Tibial artery (tissue), 4 donors: ENCODE data around the gene BAZ2B.

Source experiments
- DNase-seq, 2 donors: peaks; one replicate each; pipeline ENCODE4 v3.0.0-alpha.2; 2019
- H3K27ac ChIP-seq, 2 donors: fragments of 200-600 bp; sonication (generic) in 1 of 2; 1 replicate in 1 of 2; 2 replicates in 1 of 2; pipeline ENCODE4 v1.5.1; 2018 to 2019; ENCODE audit warnings: mild to moderate bottlenecking in 1 of 2
- H3K27me3 ChIP-seq, 2 donors: fragments of 200-600 bp; sonication (generic) in 1 of 2; one replicate each; pipeline versions ENCODE4 v1.5.1 to v1.6.0; 2016 to 2019
- H3K36me3 ChIP-seq, 3 donors: fragments of 200-600 bp; sonication (generic) in 2 of 3; one replicate each; pipeline ENCODE4 v1.5.1; 2016 to 2019; ENCODE audit warnings: mild to moderate bottlenecking in 2 of 3
- H3K4me1 ChIP-seq, 4 donors: fragments of 200-600 bp; sonication (generic) in 2 of 4; 1 replicate in 3 of 4; 2 replicates in 1 of 4; pipeline ENCODE4 v1.5.1; 2016 to 2019
- H3K4me3 ChIP-seq, 2 donors: fragments of 200-600 bp; sonication (generic) in 1 of 2; 1 replicate in 1 of 2; 2 replicates in 1 of 2; pipeline ENCODE4 v1.5.1; 2018 to 2019; ENCODE audit warnings: mild to moderate bottlenecking in 2 of 2
- H3K9me3 ChIP-seq, 3 donors: fragments of 200-600 bp; sonication (generic) in 1 of 3; one replicate each; pipeline ENCODE4 v1.5.1; 2016 to 2019
- intact Hi-C: fragments of 100-400 bp; cut with DNase I; formaldehyde crosslinking; loops from one replicate; pipeline ENCODE4 v1.15.0; 2023; ENCODE audit warnings: low total_unique reads
- TF ChIP-seq, protein P1 (sequence below), 2 experiments: fragments of 200-600 bp in 1 of 2; fragments of 450-650 bp in 1 of 2; IDR thresholded peaks; one replicate each; pipeline ENCODE4 v1.5.1; 2017 to 2019; ENCODE audit warnings: antibody characterized with exemption in 2 of 2, mild to moderate bottlenecking in 1 of 2, moderate library complexity in 1 of 2

The BAZ2B gene

DNA sequence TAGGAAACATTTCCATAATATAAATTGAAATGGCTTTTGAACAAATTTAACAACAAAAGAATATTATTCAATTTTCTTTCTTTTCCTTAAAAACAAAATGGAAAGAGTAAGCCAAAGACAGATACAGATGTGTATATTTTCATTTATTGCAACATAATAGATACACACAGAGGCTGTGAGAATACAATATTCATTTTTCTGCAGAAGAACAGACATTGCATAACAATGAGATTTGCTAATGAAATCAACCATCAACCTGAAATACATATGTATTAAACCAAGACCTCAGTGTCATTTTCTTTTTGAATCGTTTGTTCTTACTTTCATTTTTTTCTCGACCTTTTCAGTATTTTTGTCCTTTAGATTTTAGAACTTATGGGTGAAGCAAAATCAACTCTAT, 95.1 kb downstream of the BAZ2B start:
- Histone ChIP-seq H3K36me3 (no peaks in the 10 kb centered on the region), H3K4me1 (peaks cover 0 to 23% (median 2%) of the 10 kb centered on the region in 4 donors), H3K27me3 (no peaks in the 10 kb centered on the region), H3K27ac (no peak overlapping the region), H3K9me3 (no peaks in the 10 kb centered on the region), H3K4me3 (no peak overlapping the region)
- no peak for DNase-seq
- intact Hi-C loops = no loop called here
- TF ChIP-seq, protein P1, sequence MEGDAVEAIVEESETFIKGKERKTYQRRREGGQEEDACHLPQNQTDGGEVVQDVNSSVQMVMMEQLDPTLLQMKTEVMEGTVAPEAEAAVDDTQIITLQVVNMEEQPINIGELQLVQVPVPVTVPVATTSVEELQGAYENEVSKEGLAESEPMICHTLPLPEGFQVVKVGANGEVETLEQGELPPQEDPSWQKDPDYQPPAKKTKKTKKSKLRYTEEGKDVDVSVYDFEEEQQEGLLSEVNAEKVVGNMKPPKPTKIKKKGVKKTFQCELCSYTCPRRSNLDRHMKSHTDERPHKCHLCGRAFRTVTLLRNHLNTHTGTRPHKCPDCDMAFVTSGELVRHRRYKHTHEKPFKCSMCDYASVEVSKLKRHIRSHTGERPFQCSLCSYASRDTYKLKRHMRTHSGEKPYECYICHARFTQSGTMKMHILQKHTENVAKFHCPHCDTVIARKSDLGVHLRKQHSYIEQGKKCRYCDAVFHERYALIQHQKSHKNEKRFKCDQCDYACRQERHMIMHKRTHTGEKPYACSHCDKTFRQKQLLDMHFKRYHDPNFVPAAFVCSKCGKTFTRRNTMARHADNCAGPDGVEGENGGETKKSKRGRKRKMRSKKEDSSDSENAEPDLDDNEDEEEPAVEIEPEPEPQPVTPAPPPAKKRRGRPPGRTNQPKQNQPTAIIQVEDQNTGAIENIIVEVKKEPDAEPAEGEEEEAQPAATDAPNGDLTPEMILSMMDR (IDR thresholded peaks at IDR 0.05) = no peak

DNA sequence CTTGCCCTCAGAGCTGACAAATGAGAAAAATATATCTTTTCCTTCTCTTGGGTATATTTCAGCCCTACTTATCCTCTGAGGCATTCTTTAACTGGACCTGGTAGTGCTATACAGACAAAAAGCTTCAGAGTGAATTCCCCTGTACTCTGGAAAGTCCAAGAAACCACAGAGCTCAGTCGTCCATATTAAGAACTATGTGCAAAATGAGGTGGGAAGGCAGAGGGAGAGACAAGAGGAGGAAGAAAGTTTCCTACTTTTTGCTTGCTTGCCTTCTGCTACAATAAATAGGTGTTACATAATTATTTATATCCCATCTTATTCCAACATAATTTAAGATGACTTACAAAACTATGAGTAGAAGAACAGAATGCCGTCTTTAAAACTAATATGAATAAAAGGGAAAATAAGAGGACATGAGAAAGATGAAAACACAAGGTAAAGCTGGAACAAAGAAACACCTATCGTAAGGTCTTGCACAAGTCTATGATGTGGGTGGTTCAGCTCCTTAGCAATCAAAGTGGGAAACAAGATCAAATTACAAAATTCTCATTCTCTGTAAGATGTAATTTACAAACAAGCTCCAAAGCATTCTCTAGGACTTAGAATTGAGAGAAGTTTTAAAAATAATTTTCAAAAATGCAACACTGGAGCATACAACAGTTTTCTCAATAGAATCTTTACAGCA, 97.9 kb downstream of the BAZ2B start:
- DNase-seq = no peak
- no peaks in the 10 kb centered on the region for H3K27me3 ChIP-seq
- H3K27ac ChIP-seq = no peak overlapping the region
- H3K4me3 ChIP-seq = no peak overlapping the region
- no peaks in the 10 kb centered on the region for H3K9me3 ChIP-seq
- peaks cover 0 to 36% (median 3%) of the 10 kb centered on the region in 4 donors for H3K4me1 ChIP-seq
- TF ChIP-seq, protein P1 (IDR thresholded peaks at IDR 0.05) = no peak
- intact Hi-C loops = no loop called here
- no peaks in the 10 kb centered on the region for H3K36me3 ChIP-seq

DNA sequence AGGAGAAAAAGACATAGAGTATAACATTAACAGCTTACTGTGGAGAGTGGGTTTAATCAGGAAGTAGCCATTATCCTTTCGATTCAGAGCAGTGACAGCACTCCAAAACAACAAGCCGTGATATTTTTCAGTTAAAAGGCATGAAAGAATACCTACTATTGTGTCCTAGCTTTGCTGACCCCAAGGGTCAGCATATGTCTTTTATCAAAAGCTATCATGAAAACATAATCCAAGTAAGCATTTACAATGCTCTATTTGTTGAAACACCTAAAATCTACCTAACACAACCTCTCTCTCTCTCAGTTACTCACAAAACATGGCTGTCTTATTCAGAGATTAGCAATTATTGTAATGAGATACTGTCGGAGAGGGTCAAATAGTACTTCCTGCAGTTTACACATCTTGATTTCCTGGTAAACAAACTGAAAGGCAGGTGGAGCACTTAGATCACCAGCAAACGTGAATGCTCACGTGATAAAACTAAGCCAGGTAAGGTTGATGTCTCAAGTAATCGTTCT, 100.0 kb downstream of the BAZ2B start:
- no peak for DNase-seq
- H3K9me3 ChIP-seq = no peaks in the 10 kb centered on the region
- peak overlapping the region; percentile 36 to 43 for H3K4me3 ChIP-seq
- no peaks in the 10 kb centered on the region for H3K27me3 ChIP-seq
- intact Hi-C loops = no loop called here
- H3K4me1 ChIP-seq = peaks cover 0 to 36% (median 3%) of the 10 kb centered on the region in 4 donors
- H3K36me3 ChIP-seq = no peaks in the 10 kb centered on the region
- peak overlapping the region; percentile 2 to 39 for H3K27ac ChIP-seq
- TF ChIP-seq, protein P1 (IDR thresholded peaks at IDR 0.05) = no peak

GRCh38 chr2:159515441-159515840, 100.9 kb downstream of the BAZ2B start:
- peaks cover 0 to 36% (median 3%) of the 10 kb centered on the region in 4 donors for H3K4me1 ChIP-seq
- TF ChIP-seq, protein P1 (IDR thresholded peaks at IDR 0.05) = no peak
- H3K36me3 ChIP-seq = no peaks in the 10 kb centered on the region
- H3K27me3 ChIP-seq = no peaks in the 10 kb centered on the region
- no peak overlapping the region for H3K27ac ChIP-seq
- intact Hi-C loops = no loop called here
- H3K9me3 ChIP-seq = no peaks in the 10 kb centered on the region
- DNase-seq = no peak
- peak overlapping the region in 1 of 2 donors; percentile 43 for H3K4me3 ChIP-seq

DNA sequence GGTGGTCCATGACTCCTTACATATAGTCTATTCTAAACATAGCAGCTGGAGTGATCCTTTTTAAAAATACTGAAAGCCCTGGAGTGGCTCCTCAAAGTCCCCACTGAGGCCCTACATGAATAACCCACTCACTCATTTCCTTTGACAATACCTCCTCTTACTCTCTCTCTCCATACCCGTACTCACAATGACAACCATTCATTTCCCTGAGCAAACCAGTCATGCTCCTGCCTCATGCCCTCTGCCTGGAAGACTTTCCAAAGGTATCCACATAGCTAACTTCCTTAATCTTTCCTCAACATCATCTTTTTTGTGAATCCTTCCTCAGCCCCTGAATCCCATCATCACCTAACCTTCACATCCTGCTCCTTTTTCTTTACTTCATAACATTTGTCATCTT, 102.6 kb downstream of the BAZ2B start:
- no peak overlapping the region for H3K27ac ChIP-seq
- TF ChIP-seq, protein P1 (IDR thresholded peaks at IDR 0.05) = no peak
- H3K27me3 ChIP-seq = no peaks in the 10 kb centered on the region
- H3K36me3 ChIP-seq = no peaks in the 10 kb centered on the region
- no peak for DNase-seq
- H3K4me1 ChIP-seq = peaks cover 0 to 36% (median 3%) of the 10 kb centered on the region in 4 donors
- no peaks in the 10 kb centered on the region for H3K9me3 ChIP-seq
- no peak overlapping the region for H3K4me3 ChIP-seq
- intact Hi-C loops = no loop called here
